ENCODE data around the gene COL5A2. TPM values are rescaled to one million over a fixed set of nuclear protein-coding genes. Genes with fewer than 3 reads are reported as not detected.

Gene COL5A2
- total RNA-seq = 10 to 100 TPM in 2 of 3 donors, 1 to 10 TPM in 1; 4.5 to 58.5 (median 31.8) TPM
- long read RNA-seq, donor 1, full-length matches to known transcripts = 18 of 39 reads
- long read RNA-seq, donor 1, partial matches to known transcripts = 14 of 39 reads
- long read RNA-seq, donor 1, other reads (novel, unspliced or antisense) = 7 of 39 reads
- long read RNA-seq, donor 2, full-length matches to known transcripts = 1 of 10 reads
- long read RNA-seq, donor 2, partial matches to known transcripts = 7 of 10 reads
- long read RNA-seq, donor 2, other reads (novel, unspliced or antisense) = 2 of 10 reads

DNA sequence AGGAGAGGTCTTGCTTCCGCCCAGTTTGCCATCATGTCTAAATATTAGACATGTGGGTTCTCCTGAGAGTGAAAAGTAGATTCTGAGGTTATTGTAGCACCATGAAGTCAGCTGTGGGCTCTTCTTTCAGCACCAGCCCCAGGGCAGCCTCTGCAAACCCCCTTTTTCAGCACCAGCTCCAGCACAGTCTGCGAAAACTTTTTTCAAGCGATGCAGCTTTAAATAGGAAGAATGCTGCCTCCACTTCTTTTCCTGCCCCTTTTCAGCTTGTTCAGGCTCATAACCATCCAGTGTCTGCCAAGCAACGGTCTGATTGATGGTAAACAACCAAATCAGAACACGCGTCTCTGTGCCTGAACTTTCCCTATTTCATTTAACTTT is at the start of gene COL5A2:
COL5A2 (minus strand) TSS at position 192 of the 381 bp plus-strand sequence; CDS start at position 35, 157 bp downstream.
- TF ChIP-seq, protein P1, sequence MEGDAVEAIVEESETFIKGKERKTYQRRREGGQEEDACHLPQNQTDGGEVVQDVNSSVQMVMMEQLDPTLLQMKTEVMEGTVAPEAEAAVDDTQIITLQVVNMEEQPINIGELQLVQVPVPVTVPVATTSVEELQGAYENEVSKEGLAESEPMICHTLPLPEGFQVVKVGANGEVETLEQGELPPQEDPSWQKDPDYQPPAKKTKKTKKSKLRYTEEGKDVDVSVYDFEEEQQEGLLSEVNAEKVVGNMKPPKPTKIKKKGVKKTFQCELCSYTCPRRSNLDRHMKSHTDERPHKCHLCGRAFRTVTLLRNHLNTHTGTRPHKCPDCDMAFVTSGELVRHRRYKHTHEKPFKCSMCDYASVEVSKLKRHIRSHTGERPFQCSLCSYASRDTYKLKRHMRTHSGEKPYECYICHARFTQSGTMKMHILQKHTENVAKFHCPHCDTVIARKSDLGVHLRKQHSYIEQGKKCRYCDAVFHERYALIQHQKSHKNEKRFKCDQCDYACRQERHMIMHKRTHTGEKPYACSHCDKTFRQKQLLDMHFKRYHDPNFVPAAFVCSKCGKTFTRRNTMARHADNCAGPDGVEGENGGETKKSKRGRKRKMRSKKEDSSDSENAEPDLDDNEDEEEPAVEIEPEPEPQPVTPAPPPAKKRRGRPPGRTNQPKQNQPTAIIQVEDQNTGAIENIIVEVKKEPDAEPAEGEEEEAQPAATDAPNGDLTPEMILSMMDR (IDR thresholded peaks at IDR 0.05) = no peak
- peak within 1 kb of the TSS; percentile 3 for H3K4me3 ChIP-seq
- no peaks in the 10 kb centered on the region for H3K36me3 ChIP-seq (ENCODE audit: low read depth)
- peak; percentile 68 for ATAC-seq
- H3K4me1 ChIP-seq (ENCODE audit: low read depth) = peaks cover 8% of the 10 kb centered on the region
- intact Hi-C loops (cut with DNase I, micrococcal nuclease) = no loop called here
- H3K9me3 ChIP-seq = no peaks in the 10 kb centered on the region
- DNase-seq = peak in 2 of 3 donors; percentile 26 to 29

DNA sequence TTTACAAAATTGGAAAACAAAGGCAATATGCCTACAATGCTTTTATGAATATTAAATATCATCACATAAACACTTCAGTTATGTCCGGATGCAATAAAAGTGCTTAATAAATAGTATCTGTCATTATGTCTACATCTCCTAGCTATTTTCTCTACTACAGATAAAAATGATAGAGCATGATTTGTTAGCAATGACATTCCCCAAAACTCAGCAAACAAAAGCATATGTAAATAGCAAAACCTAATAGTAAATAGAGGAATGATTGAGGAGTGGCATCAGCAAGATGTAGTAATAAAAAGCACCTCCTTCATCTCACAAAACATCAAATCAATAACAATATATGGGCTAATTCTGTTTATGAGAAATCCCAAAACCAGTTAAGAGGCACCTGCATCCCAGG is 46.5 kb upstream of the COL5A2 start:
- intact Hi-C loops (cut with DNase I, micrococcal nuclease) = no loop called here
- Histone ChIP-seq H3K4me1 (ENCODE audit: low read depth) (peaks cover 7% of the 10 kb centered on the region), H3K36me3 (ENCODE audit: low read depth) (no peaks in the 10 kb centered on the region), H3K4me3 (no peak overlapping the region), H3K9me3 (no peaks in the 10 kb centered on the region)
- no peak for DNase-seq
- ATAC-seq = no peak
- TF ChIP-seq, protein P1 (IDR thresholded peaks at IDR 0.05) = no peak

DNA sequence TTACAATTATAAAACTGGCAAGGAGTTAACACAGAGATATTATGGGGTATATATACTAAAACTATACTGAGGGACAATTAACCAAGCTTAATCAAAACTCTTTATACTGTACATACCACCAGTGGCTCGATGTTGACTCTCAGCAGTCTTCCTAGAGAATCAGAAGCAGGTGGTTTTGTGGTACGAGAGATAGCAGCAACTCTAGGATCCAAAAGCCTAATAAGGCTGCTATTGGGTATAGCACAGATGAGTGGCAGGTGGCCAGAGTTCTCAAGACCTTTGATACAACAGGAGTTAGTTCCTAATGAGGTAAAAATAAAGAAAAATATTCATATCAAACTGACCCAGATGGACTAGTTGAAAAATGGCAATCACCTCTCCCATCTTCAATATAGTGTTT is 45.5 kb upstream of the COL5A2 start:
- Histone ChIP-seq H3K36me3 (ENCODE audit: low read depth) (no peaks in the 10 kb centered on the region), H3K4me3 (no peak overlapping the region), H3K9me3 (no peaks in the 10 kb centered on the region), H3K4me1 (ENCODE audit: low read depth) (peaks cover 7% of the 10 kb centered on the region)
- DNase-seq = no peak
- ATAC-seq = no peak
- TF ChIP-seq, protein P1 (IDR thresholded peaks at IDR 0.05) = no peak
- intact Hi-C loops (cut with DNase I, micrococcal nuclease) = no loop called here

DNA sequence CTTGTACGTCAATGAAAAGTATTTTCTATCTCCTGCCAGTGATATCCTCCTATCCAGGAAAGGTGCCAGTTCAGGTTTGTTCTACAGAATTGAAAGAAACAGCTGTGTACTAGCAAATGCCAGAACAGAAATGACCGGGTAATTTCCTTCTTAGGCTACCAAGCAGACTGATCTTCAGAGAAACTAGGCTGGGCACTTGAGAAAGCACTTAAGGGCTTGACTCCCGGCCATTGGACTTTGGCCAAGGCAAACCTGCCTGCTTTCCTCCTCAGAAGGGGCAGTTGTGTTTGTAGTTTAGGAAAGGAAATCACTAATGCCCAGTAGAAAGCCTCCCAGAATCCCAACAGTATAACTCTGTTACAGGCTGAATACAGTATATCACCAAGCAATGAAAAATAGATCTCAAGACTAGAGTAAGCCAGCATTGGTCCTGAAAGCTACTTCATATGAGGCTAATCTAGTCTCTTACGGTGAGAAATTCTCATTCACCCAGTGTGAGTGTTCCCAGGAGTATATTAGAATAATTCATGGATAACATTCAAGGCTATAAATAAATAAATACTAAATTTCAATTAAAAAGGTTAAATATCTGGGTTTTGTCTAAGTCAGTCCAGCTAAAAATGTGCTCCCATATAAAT is 43.0 kb upstream of the COL5A2 start:
- intact Hi-C loops (cut with DNase I, micrococcal nuclease) = no loop called here
- TF ChIP-seq, protein P1 (IDR thresholded peaks at IDR 0.05) = no peak
- DNase-seq (peak; percentile 53 to 65 (median 55)), ATAC-seq (peak; percentile 91)
- H3K4me3 ChIP-seq = no peak overlapping the region
- H3K36me3 ChIP-seq (ENCODE audit: low read depth) = no peaks in the 10 kb centered on the region
- peaks cover 7% of the 10 kb centered on the region for H3K4me1 ChIP-seq (ENCODE audit: low read depth)
- H3K9me3 ChIP-seq = no peaks in the 10 kb centered on the region

DNA sequence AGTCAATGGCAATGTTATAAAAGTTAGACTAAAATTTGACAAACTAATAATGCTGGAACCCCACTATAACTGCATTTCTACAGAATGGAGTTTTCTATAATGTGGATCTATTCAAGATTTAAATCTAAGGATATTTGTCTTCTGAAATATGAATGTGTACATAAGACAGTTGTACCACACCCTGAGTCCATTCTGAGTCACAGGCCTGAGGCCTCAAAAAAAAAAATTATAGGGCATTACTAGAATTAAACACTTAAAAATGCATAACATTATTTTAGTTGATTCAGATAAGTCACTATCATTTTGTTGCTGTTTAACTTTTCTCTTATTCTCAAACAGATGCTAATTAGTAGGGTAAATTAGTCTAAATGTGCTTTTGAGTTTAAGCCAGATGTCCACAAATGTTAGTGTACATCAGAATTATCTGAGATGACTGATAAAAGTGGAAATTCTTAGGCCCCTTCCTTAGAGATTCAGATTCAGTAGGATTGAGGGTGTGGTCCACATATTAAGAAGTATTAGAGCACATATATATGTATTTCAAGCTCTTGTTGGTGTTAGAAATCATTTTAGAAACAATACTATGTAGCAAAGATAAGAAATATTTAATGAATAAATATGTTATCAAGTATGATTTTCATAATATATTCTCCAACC is 42.4 kb upstream of the COL5A2 start:
- intact Hi-C loops (cut with DNase I, micrococcal nuclease) = no loop called here
- peak in 1 of 3 donors; percentile 7 for DNase-seq
- TF ChIP-seq, protein P1 (IDR thresholded peaks at IDR 0.05) = no peak

More for the DNA sequence above, 42.4 kb upstream of the COL5A2 start:
- H3K4me1 ChIP-seq (ENCODE audit: low read depth) = peaks cover 7% of the 10 kb centered on the region
- H3K4me3 ChIP-seq = no peak overlapping the region
- peak; percentile 71 for ATAC-seq
- H3K9me3 ChIP-seq = no peaks in the 10 kb centered on the region
- no peaks in the 10 kb centered on the region for H3K36me3 ChIP-seq (ENCODE audit: low read depth)

Data from mucosa of descending colon (tissue), 3 donors.